Esophagus (tissue), 2 donors: ENCODE data around the gene PCNX2. TPM values are rescaled to one million over a fixed set of nuclear protein-coding genes. Genes with fewer than 3 reads are reported as not detected.

ENCODE experiments used
- H3K27ac ChIP-seq, 2 donors: one replicate each; pipeline ENCODE4 v1.5.1; 2013; ENCODE audit warnings: low read depth in 2 of 2, mild to moderate bottlenecking in 2 of 2, inconsistent platforms in 1 of 2, low read length in 1 of 2, moderate library complexity in 1 of 2
- H3K27me3 ChIP-seq, 2 donors: one replicate each; pipeline ENCODE4 v1.6.1; 2013; ENCODE audit warnings: low read length in 2 of 2, control low read depth in 1 of 2, mild to moderate bottlenecking in 1 of 2; ENCODE audit not compliant: insufficient read depth in 2 of 2, control insufficient read depth in 1 of 2
- H3K36me3 ChIP-seq, 2 donors: one replicate each; pipeline ENCODE4 v1.6.1; 2013; ENCODE audit warnings: low read length in 1 of 2; ENCODE audit not compliant: control insufficient read depth in 2 of 2, insufficient read depth in 2 of 2
- H3K4me1 ChIP-seq, 2 donors: one replicate each; pipeline ENCODE4 v1.6.1; 2013; ENCODE audit warnings: low read length in 1 of 2; ENCODE audit not compliant: control insufficient read depth in 2 of 2, insufficient read depth in 2 of 2
- H3K4me3 ChIP-seq, 2 donors: one replicate each; pipeline ENCODE4 v1.5.1; 2013; ENCODE audit warnings: low read length in 2 of 2, mild to moderate bottlenecking in 2 of 2, low read depth in 1 of 2, moderate library complexity in 1 of 2
- H3K9me3 ChIP-seq, 2 donors: one replicate each; pipeline ENCODE4 v1.6.1; 2013; ENCODE audit warnings: mild to moderate bottlenecking in 2 of 2, low read depth in 1 of 2, low read length in 1 of 2, moderate library complexity in 1 of 2; ENCODE audit not compliant: control insufficient read depth in 2 of 2, insufficient read depth in 1 of 2
- WGBS, 2 donors: extraction: QIAGEN DNeasy Blood & Tissue Kit; methylation state at CpG; one replicate each; pipeline ENCODE4 v1.1.7; 2013; 5-methylcytosine and 5-hydroxymethylcytosine counted together
- polyA plus RNA-seq, 2 donors: library from polyadenylated mRNA; stranded (reverse); fragments of 200-250 nt; gene quantifications; one replicate each; pipeline ENCODE4 v1.2.3, GENCODE V29; 2013
- donor health status: healthy with polysubstance abuse.
- donor health status: Bipolar disorder and iron deficiency.

The PCNX2 gene
- polyA plus RNA-seq, 2 donors: 3.2 to 4.3 TPM

DNA sequence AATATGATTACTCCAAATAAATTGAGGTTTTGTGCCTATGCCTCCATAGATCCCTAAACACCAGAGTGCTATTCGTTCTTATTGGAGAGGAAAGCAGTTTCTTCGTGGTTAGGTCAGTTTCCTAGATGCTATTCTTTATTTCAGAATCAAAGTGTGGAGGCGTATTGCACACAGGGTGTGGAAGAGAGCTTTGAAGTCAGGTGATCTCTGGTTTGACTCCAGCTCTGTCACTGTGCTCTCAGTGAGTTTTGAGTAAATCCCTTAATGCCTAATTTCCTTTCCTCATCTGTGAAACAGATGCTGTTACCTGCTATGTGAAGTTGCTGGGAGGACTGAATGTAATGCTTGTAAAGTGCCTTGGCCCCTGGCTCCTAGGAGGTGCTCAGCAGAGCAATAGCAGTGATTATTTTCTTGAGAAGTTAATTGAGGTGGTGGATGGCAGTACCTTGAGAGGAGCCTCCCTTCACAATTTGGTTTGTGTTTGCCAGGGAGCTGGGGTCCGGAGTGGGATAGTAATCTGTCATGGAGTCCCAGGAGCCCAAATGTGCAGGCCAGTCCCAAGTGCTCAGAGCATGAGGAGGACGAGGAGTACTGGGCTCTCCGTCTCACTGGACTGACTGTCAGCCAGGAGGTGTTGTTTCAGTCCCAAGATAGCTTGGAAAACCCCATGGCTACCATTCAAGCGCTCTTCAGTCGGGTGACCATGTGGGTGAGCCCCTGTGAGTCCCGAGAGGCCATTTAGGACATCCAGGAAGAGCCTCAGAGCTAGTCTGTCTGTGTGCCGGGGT is 330.2 kb downstream of the PCNX2 start:
- Histone ChIP-seq H3K4me3 (no peak overlapping the region), H3K36me3 (peaks cover 3 to 7% of the 10 kb centered on the region in 2 donors), H3K27me3 (no peaks in the 10 kb centered on the region), H3K27ac (peak overlapping the region in 1 of 2 donors; percentile 28), H3K9me3 (no peaks in the 10 kb centered on the region), H3K4me1 (peaks cover 0 to 7% of the 10 kb centered on the region in 2 donors)
- 75 to 78% methylated on average over 10 of the region's 10 CpGs for WGBS, 2 donors

- H3K27ac ChIP-seq: no peak overlapping the region
- peaks cover 3 to 7% of the 10 kb centered on the region in 2 donors for H3K36me3 ChIP-seq
- no peaks in the 10 kb centered on the region for H3K27me3 ChIP-seq
- H3K9me3 ChIP-seq: no peaks in the 10 kb centered on the region
- H3K4me3 ChIP-seq: no peak overlapping the region
- H3K4me1 ChIP-seq: peaks cover 0 to 7% of the 10 kb centered on the region in 2 donors
- WGBS, 2 donors: 92 to 95% methylated on average over 4 of the region's 4 CpGs
These were observed 330.9 kb downstream of the PCNX2 start for GRCh38 chr1:232964601-232965000.

GRCh38 chr1:232962761-232963745 is 332.5 kb downstream of the PCNX2 start:
- H3K4me1 ChIP-seq: peaks cover 0 to 4% of the 10 kb centered on the region in 2 donors
- H3K4me3 ChIP-seq: no peak overlapping the region
- peaks cover 0 to 3% of the 10 kb centered on the region in 2 donors for H3K9me3 ChIP-seq
- H3K36me3 ChIP-seq: peaks cover 8 to 10% of the 10 kb centered on the region in 2 donors
- H3K27ac ChIP-seq: peak overlapping the region; percentile 10 to 33
- 63 to 67% methylated on average over 10 of the region's 10 CpGs for WGBS, 2 donors
- no peaks in the 10 kb centered on the region for H3K27me3 ChIP-seq

- Histone ChIP-seq H3K4me1 (no peaks in the 10 kb centered on the region), H3K27me3 (no peaks in the 10 kb centered on the region), H3K27ac (no peak overlapping the region), H3K36me3 (peaks cover 7 to 12% of the 10 kb centered on the region in 2 donors), H3K4me3 (no peak overlapping the region), H3K9me3 (peaks cover 0 to 3% of the 10 kb centered on the region in 2 donors)
- WGBS, 2 donors: 100% methylated on average over 1 of the region's 1 CpG
These were observed 337.5 kb downstream of the PCNX2 start for GRCh38 chr1:232958067-232958466.

GRCh38 chr1:232956081-232956480 is 339.4 kb downstream of the PCNX2 start:
- WGBS, 2 donors: 91 to 96% methylated on average over 6 of the region's 6 CpGs

DNA sequence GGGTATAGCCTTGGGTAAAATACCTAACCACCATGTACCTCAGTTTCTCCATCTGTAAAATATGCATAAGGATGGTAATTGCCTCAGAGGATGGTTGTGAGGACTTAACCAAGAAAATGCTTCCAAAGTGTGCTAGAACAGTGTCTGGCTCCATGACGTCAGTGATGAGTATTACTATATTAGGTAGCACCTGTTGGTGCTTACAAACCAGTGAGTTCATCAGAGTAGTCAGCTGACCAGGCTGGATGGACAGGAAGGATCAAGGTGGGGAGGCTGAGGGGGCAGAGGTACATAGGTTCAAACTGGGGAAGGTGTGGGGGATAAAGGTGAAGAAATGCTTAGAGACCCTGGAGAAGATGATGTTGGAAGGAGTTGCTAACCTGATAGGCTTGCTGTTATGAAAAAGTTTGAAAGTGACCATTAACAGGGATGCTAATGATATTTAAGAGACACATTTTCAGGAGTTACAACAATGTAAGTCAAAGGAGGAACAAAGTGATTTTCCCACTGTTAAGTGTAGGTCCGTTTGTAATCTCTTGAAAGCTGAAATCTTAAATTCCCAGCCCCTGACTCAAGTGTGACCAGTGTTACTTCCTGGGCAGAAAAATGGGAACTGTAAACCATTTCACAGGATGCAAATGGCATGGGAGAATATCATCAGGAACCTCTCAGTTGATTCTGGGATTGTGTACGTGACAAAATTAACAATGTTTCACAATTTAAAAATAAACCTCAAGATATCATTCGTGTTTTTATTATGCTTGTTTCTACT is 340.7 kb downstream of the PCNX2 start:
- 88 to 91% methylated on average over 4 of the region's 4 CpGs for WGBS, 2 donors

More at GRCh38 chr1:232956081-232956480, 339.4 kb downstream of the PCNX2 start:
- Histone ChIP-seq H3K27ac (no peak overlapping the region), H3K9me3 (peaks cover 0 to 3% of the 10 kb centered on the region in 2 donors), H3K4me1 (peaks cover 0 to 4% of the 10 kb centered on the region in 2 donors), H3K36me3 (peaks cover 5 to 12% of the 10 kb centered on the region in 2 donors), H3K4me3 (no peak overlapping the region), H3K27me3 (no peaks in the 10 kb centered on the region)

GRCh38 chr1:232952514-232953499 is 342.7 kb downstream of the PCNX2 start:
- H3K27me3 ChIP-seq: no peaks in the 10 kb centered on the region

More for the DNA sequence above, 340.7 kb downstream of the PCNX2 start:
- no peak overlapping the region for H3K4me3 ChIP-seq
- H3K36me3 ChIP-seq: peaks cover 5 to 12% of the 10 kb centered on the region in 2 donors
- H3K27ac ChIP-seq: no peak overlapping the region
- peaks cover 0 to 4% of the 10 kb centered on the region in 2 donors for H3K4me1 ChIP-seq
- H3K27me3 ChIP-seq: no peaks in the 10 kb centered on the region
- peaks cover 0 to 3% of the 10 kb centered on the region in 2 donors for H3K9me3 ChIP-seq

GRCh38 chr1:232951605-232952004 is 343.9 kb downstream of the PCNX2 start:
- H3K4me3 ChIP-seq: peak overlapping the region in 1 of 2 donors; percentile 85
- H3K9me3 ChIP-seq: no peaks in the 10 kb centered on the region
- no peak overlapping the region for H3K27ac ChIP-seq
- peaks cover 0 to 5% of the 10 kb centered on the region in 2 donors for H3K36me3 ChIP-seq
- peaks cover 0 to 4% of the 10 kb centered on the region in 2 donors for H3K4me1 ChIP-seq
- no peaks in the 10 kb centered on the region for H3K27me3 ChIP-seq
- WGBS, 2 donors: 53 to 55% methylated on average over 1 of the region's 1 CpG

More at GRCh38 chr1:232952514-232953499, 342.7 kb downstream of the PCNX2 start:
- H3K9me3 ChIP-seq: no peaks in the 10 kb centered on the region
- no peak overlapping the region for H3K27ac ChIP-seq
- no peak overlapping the region for H3K4me3 ChIP-seq
- H3K4me1 ChIP-seq: peaks cover 0 to 4% of the 10 kb centered on the region in 2 donors
- H3K36me3 ChIP-seq: peaks cover 2 to 5% of the 10 kb centered on the region in 2 donors
- 63 to 66% methylated on average over 2 of the region's 2 CpGs for WGBS, 2 donors
